ENCODE results near the gene STX2. TPM values are rescaled to one million over a fixed set of nuclear protein-coding genes. Genes with fewer than 3 reads are reported as not detected.

The STX2 gene
- polyA plus RNA-seq, 1 donor from 2014 or later: 67.0 TPM

GRCh38 chr12:130828895-130829294, 10.2 kb downstream of the STX2 start:
- Histone ChIP-seq H3K9ac (ENCODE audit: low read length) (no peak overlapping the region), H3K36me3 (ENCODE audit: insufficient read depth, low read length) (no peaks in the 10 kb centered on the region), H3K4me3 (ENCODE audit: low read length) (no peak overlapping the region), H3K27me3 (ENCODE audit: insufficient read depth, low read depth, low read length) (no peaks in the 10 kb centered on the region), H3F3A (ENCODE audit: insufficient read depth, low read length, poor library complexity, severe bottlenecking) (no peaks in the 10 kb centered on the region), H3K9me2 (ENCODE audit: insufficient read depth, low read length) (no peaks in the 10 kb centered on the region), H3K4me2 (ENCODE audit: low read length) (no peak overlapping the region), H3K79me2 (replicated peaks; ENCODE audit: insufficient read depth, low read length) (peaks cover 12% of the 10 kb centered on the region), H4K20me1 (ENCODE audit: insufficient read depth) (no peaks in the 10 kb centered on the region), H3K9me3 (ENCODE audit: low read length) (no peaks in the 10 kb centered on the region), H2AFZ (ENCODE audit: low read depth, low read length) (no peak overlapping the region), H3K27ac (ENCODE audit: low read length) (no peak overlapping the region)
- TF ChIP-seq MXI1 (conservative IDR thresholded peaks at IDR 0.05; ENCODE audit: poor library complexity, severe bottlenecking): no peak
- no peak for TF ChIP-seq SMC3 (conservative IDR thresholded peaks at IDR 0.05; ENCODE audit: poor library complexity)
- TF ChIP-seq, protein P1, sequence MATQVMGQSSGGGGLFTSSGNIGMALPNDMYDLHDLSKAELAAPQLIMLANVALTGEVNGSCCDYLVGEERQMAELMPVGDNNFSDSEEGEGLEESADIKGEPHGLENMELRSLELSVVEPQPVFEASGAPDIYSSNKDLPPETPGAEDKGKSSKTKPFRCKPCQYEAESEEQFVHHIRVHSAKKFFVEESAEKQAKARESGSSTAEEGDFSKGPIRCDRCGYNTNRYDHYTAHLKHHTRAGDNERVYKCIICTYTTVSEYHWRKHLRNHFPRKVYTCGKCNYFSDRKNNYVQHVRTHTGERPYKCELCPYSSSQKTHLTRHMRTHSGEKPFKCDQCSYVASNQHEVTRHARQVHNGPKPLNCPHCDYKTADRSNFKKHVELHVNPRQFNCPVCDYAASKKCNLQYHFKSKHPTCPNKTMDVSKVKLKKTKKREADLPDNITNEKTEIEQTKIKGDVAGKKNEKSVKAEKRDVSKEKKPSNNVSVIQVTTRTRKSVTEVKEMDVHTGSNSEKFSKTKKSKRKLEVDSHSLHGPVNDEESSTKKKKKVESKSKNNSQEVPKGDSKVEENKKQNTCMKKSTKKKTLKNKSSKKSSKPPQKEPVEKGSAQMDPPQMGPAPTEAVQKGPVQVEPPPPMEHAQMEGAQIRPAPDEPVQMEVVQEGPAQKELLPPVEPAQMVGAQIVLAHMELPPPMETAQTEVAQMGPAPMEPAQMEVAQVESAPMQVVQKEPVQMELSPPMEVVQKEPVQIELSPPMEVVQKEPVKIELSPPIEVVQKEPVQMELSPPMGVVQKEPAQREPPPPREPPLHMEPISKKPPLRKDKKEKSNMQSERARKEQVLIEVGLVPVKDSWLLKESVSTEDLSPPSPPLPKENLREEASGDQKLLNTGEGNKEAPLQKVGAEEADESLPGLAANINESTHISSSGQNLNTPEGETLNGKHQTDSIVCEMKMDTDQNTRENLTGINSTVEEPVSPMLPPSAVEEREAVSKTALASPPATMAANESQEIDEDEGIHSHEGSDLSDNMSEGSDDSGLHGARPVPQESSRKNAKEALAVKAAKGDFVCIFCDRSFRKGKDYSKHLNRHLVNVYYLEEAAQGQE (IDR thresholded peaks at IDR 0.05; ENCODE audit: borderline replicate concordance): no peak
- no peak for TF ChIP-seq EP300 (conservative IDR thresholded peaks at IDR 0.05; ENCODE audit: poor library complexity, severe bottlenecking)
- TF ChIP-seq RAD21 (conservative IDR thresholded peaks at IDR 0.05): no peak
- TF ChIP-seq, protein P2, sequence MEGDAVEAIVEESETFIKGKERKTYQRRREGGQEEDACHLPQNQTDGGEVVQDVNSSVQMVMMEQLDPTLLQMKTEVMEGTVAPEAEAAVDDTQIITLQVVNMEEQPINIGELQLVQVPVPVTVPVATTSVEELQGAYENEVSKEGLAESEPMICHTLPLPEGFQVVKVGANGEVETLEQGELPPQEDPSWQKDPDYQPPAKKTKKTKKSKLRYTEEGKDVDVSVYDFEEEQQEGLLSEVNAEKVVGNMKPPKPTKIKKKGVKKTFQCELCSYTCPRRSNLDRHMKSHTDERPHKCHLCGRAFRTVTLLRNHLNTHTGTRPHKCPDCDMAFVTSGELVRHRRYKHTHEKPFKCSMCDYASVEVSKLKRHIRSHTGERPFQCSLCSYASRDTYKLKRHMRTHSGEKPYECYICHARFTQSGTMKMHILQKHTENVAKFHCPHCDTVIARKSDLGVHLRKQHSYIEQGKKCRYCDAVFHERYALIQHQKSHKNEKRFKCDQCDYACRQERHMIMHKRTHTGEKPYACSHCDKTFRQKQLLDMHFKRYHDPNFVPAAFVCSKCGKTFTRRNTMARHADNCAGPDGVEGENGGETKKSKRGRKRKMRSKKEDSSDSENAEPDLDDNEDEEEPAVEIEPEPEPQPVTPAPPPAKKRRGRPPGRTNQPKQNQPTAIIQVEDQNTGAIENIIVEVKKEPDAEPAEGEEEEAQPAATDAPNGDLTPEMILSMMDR (IDR thresholded peaks at IDR 0.05; ENCODE audit: poor library complexity, severe bottlenecking): no peak
- no peak for TF ChIP-seq EZH2 (IDR thresholded peaks at IDR 0.05; ENCODE audit: borderline replicate concordance, insufficient read depth, low read length, poor library complexity, severe bottlenecking)
- no peak for TF ChIP-seq POLR2AphosphoS5 (IDR thresholded peaks at IDR 0.05)
- no peak for TF ChIP-seq TAF1 (IDR thresholded peaks at IDR 0.05; ENCODE audit: low read depth)

GRCh38 chr12:130827432-130827831, 11.6 kb downstream of the STX2 start:
- Histone ChIP-seq H3K9ac (ENCODE audit: low read length) (no peak overlapping the region), H3K4me2 (ENCODE audit: low read length) (no peak overlapping the region), H3K36me3 (ENCODE audit: insufficient read depth, low read length) (peaks cover 4% of the 10 kb centered on the region), H3K79me2 (replicated peaks; ENCODE audit: insufficient read depth, low read length) (peaks cover 12% of the 10 kb centered on the region), H4K20me1 (ENCODE audit: insufficient read depth) (no peaks in the 10 kb centered on the region), H3K9me2 (ENCODE audit: insufficient read depth, low read length) (no peaks in the 10 kb centered on the region), H3K9me3 (ENCODE audit: low read length) (no peaks in the 10 kb centered on the region), H3K27ac (ENCODE audit: low read length) (no peak overlapping the region), H2AFZ (ENCODE audit: low read depth, low read length) (no peak overlapping the region), H3K27me3 (ENCODE audit: insufficient read depth, low read depth, low read length) (no peaks in the 10 kb centered on the region), H3F3A (ENCODE audit: insufficient read depth, low read length, poor library complexity, severe bottlenecking) (no peaks in the 10 kb centered on the region), H3K4me3 (ENCODE audit: low read length) (no peak overlapping the region)
- TF ChIP-seq SMC3 (conservative IDR thresholded peaks at IDR 0.05; ENCODE audit: poor library complexity) (no peak), POLR2AphosphoS5 (IDR thresholded peaks at IDR 0.05) (no peak), EP300 (conservative IDR thresholded peaks at IDR 0.05; ENCODE audit: poor library complexity, severe bottlenecking) (no peak), RAD21 (conservative IDR thresholded peaks at IDR 0.05) (no peak), MXI1 (conservative IDR thresholded peaks at IDR 0.05; ENCODE audit: poor library complexity, severe bottlenecking) (no peak), TAF1 (IDR thresholded peaks at IDR 0.05; ENCODE audit: low read depth) (no peak), EZH2 (IDR thresholded peaks at IDR 0.05; ENCODE audit: borderline replicate concordance, insufficient read depth, low read length, poor library complexity, severe bottlenecking) (no peak)
- TF ChIP-seq, protein P2 (IDR thresholded peaks at IDR 0.05; ENCODE audit: poor library complexity, severe bottlenecking): no peak
- TF ChIP-seq, protein P1 (IDR thresholded peaks at IDR 0.05; ENCODE audit: borderline replicate concordance): no peak
